B cell (primary cell): ENCODE results near the gene SLC45A2. TPM values are rescaled to one million over a fixed set of nuclear protein-coding genes. Genes with fewer than 3 reads are reported as not detected.

Source experiments
- ATAC-seq: fragments of 200-7000 bp; cut with Tn5 transposase; one replicate; pipeline ENCODE4 v1.10.0; 2021; ENCODE audit warnings: low read depth, mild to moderate bottlenecking, moderate number of reproducible peaks, moderate library complexity
- CTCF ChIA-PET: fragments of 350-600 bp; sonication (Branson Sonifier 250); formaldehyde crosslinking; loops from one replicate; lab custom pipeline; 2021; ENCODE audit warnings: antibody characterized with exemption, inconsistent platforms; lab: Charles Lee
- POLR2A ChIA-PET: fragments of 350-600 bp; sonication (Branson Sonifier 250); formaldehyde crosslinking; loops from one replicate; lab custom pipeline; 2021; ENCODE audit warnings: antibody characterized with exemption; lab: Charles Lee
- DNase-seq: peaks from one replicate; pipeline ENCODE4 v3.0.0; 2013
- H2AFZ ChIP-seq: 2 replicates; pipeline ENCODE4 v1.6.1; 2012; ENCODE audit warnings: mild to moderate bottlenecking, low read depth, low read length; ENCODE audit not compliant: insufficient read depth, poor library complexity, severe bottlenecking
- H3K27ac ChIP-seq, 2 donors: 1 replicate in 1 of 2; 2 replicates in 1 of 2; pipeline ENCODE4 v1.5.1; 2012 to 2013; ENCODE audit warnings: low read length in 2 of 2, mild to moderate bottlenecking in 2 of 2, moderate library complexity in 1 of 2
- H3K27me3 ChIP-seq, 4 experiments: fragments of 200-600 bp in 1 of 4; sonication (generic) in 1 of 4; replicated peaks in 1 of 4; 1 replicate in 2 of 4; 2 replicates in 2 of 4; pipeline versions ENCODE4 v1.6.1 to v1.7.0; 2013 to 2016; ENCODE audit warnings: low read length in 3 of 4, mild to moderate bottlenecking in 2 of 4, mixed read lengths in 1 of 4, moderate library complexity in 1 of 4; ENCODE audit not compliant: insufficient read depth in 4 of 4, control insufficient read depth in 3 of 4; ENCODE audit errors: control extremely low read depth in 1 of 4
- H3K36me3 ChIP-seq, 2 experiments: replicated peaks in 1 of 2; 1 replicate in 1 of 2; 2 replicates in 1 of 2; pipeline versions ENCODE4 v1.6.1 to v1.7.1; 2013; ENCODE audit warnings: low read length in 1 of 2; ENCODE audit not compliant: insufficient read depth in 2 of 2, control insufficient read depth in 1 of 2; ENCODE audit errors: control extremely low read depth in 1 of 2, extremely low read depth in 1 of 2
- H3K4me1 ChIP-seq, 2 donors: fragments of 200-600 bp in 1 of 2; sonication (generic) in 1 of 2; 1 replicate in 1 of 2; 2 replicates in 1 of 2; pipeline versions ENCODE4 v1.5.1 to v1.6.1; 2013 to 2017; ENCODE audit warnings: low read length in 2 of 2; ENCODE audit not compliant: control insufficient read depth in 2 of 2, insufficient read depth in 2 of 2
- H3K4me2 ChIP-seq: replicated peaks from 2 replicates; pipeline ENCODE3; 2012; ENCODE audit warnings: mild to moderate bottlenecking, low read depth, low read length; ENCODE audit not compliant: poor library complexity, severe bottlenecking
- H3K4me3 ChIP-seq, 5 experiments: fragments of 200-600 bp in 1 of 5; sonication (generic) in 1 of 5; 1 replicate in 3 of 5; 2 replicates in 2 of 5; pipeline versions ENCODE4 v1.5.1 to v1.7.0; 2011 to 2016; ENCODE audit warnings: low read length in 4 of 5, mild to moderate bottlenecking in 4 of 5, low read depth in 2 of 5, control low read depth in 1 of 5, moderate library complexity in 1 of 5; ENCODE audit not compliant: insufficient read depth in 1 of 5; ENCODE audit errors: control extremely low read depth in 1 of 5, extremely low read depth in 1 of 5
- H3K79me2 ChIP-seq: fragments of 200-600 bp; sonication (generic); one replicate; pipeline ENCODE4 v1.6.0; 2016; ENCODE audit warnings: low read length; ENCODE audit not compliant: control insufficient read depth, insufficient read depth
- H3K9ac ChIP-seq: fragments of 200-600 bp; sonication (generic); 2 replicates; pipeline ENCODE4 v1.6.1; 2017; ENCODE audit warnings: mild to moderate bottlenecking, low read length, moderate library complexity
- H3K9me3 ChIP-seq, 3 donors: one replicate each; pipeline versions ENCODE4 v1.6.1 to v1.7.1; 2013; ENCODE audit warnings: low read length in 2 of 3; ENCODE audit not compliant: control insufficient read depth in 2 of 3, insufficient read depth in 1 of 3; ENCODE audit errors: control extremely low read depth in 1 of 3
- H4K20me1 ChIP-seq: 2 replicates; pipeline ENCODE4 v1.6.0; 2012; ENCODE audit warnings: mild to moderate bottlenecking, low read length; ENCODE audit not compliant: insufficient read depth, control insufficient read depth, poor library complexity, severe bottlenecking
- H3K27ac Mint-ChIP-seq: one replicate; pipeline ENCODE4 v1.8.0; 2021; ENCODE audit warnings: mixed read lengths
- H3K27me3 Mint-ChIP-seq: one replicate; pipeline ENCODE4 v1.8.0; 2021; ENCODE audit warnings: mixed read lengths
- H3K4me1 Mint-ChIP-seq: one replicate; pipeline ENCODE4 v1.8.0; 2021; ENCODE audit warnings: mixed read lengths
- H3K4me3 Mint-ChIP-seq: one replicate; pipeline ENCODE4 v1.8.0; 2021; ENCODE audit warnings: mixed read lengths
- H3K9me3 Mint-ChIP-seq: one replicate; pipeline ENCODE4 v1.8.0; 2022; ENCODE audit warnings: mixed read lengths; ENCODE audit not compliant: insufficient read depth
- CTCF ChIP-seq: fragments of 200-600 bp; IDR thresholded peaks from one replicate; pipeline ENCODE4 v1.8.0; 2022; ENCODE audit warnings: antibody characterized with exemption, mild to moderate bottlenecking
- EZH2 ChIP-seq: IDR thresholded peaks from 2 replicates; pipeline ENCODE4 v1.6.1; 2012; ENCODE audit warnings: borderline replicate concordance, low read depth, mild to moderate bottlenecking, moderate library complexity, low read length; ENCODE audit not compliant: insufficient read depth, poor library complexity, severe bottlenecking
- WGBS: methylation state at CpG from one replicate; pipeline ENCODE4 v1.1.5; 2013; ENCODE audit warnings: missing lambda C conversion rate; ENCODE audit not compliant: insufficient coverage; 5-methylcytosine and 5-hydroxymethylcytosine counted together
- intact Hi-C: fragments of 100-400 bp; cut with micrococcal nuclease; formaldehyde crosslinking; loops from one replicate; pipeline ENCODE4 v1.10.0; 2022
- polyA plus RNA-seq: library from polyadenylated mRNA; depleted of rRNA; stranded (reverse); fragments of >200 nt; gene quantifications from 2 replicates; pipeline ENCODE4 v1.2.3, GENCODE V29; 2012
- total RNA-seq, 2 donors: library from RNA; stranded (reverse); fragments of 120-200 nt in 1 of 2; gene quantifications; 1 replicate in 1 of 2; 2 replicates in 1 of 2; pipeline versions ENCODE4 v1.2.3 to v1.2.4, GENCODE V29; 2013 to 2022

Gene SLC45A2
- total and polyA plus RNA-seq, 2 donors (not counting 1 experiment from before 2014, with no cell fraction given) = not detected

DNA sequence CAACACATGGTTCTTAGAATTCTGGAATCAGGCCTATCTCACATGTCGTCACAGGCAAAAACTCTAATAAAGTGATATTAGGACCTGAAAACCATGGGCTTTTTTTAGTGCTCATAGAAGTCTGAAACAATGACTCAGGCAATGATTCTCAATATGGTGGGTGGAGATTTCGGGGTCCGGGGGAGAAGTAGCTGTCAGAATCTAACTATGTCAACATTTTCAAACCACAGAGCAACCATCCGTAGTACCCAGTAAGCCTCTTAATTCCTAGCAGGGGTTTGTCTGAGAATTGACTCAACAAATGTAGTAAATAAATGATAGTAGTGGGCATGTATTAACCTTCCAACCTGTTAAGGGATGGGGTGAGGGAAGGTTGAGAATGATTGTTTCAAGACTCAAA is 20.7 kb upstream of the SLC45A2 start:
- no peaks in the 10 kb centered on the region for H4K20me1 ChIP-seq
- no peaks in the 10 kb centered on the region for H3K27me3 Mint-ChIP-seq
- ChIA-PET POLR2A (no interaction called here), CTCF (interaction anchor here (2.1 kb wide), 1 partner anchor 8 kb away, joined by 10 read pairs; no protein-coding TSS in a partner anchor)
- H3K4me3 Mint-ChIP-seq = no peak overlapping the region
- no peak overlapping the region for H3K4me2 ChIP-seq
- H3K9me3 ChIP-seq = no peaks in the 10 kb centered on the region
- WGBS = no CpG with 5 or more reads among the region's 4 CpGs
- no peak overlapping the region for H3K27ac Mint-ChIP-seq
- TF ChIP-seq CTCF (no peak), EZH2 (no peak)
- intact Hi-C loops = loop anchor here (5.0 kb wide), 2 partner anchors 912 to 1563 kb away; partner anchors contain the start of genes BRIX1, RAD1 and ZFR
- H3K27ac ChIP-seq = no peak overlapping the region
- DNase-seq (no peak), ATAC-seq (no peak)
- H3K27me3 ChIP-seq = no peaks in the 10 kb centered on the region
- H3K4me3 ChIP-seq = no peak overlapping the region
- no peak overlapping the region for H2AFZ ChIP-seq
- H3K36me3 ChIP-seq = peaks cover 6 to 11% of the 10 kb centered on the region in 2 experiments
- no peaks in the 10 kb centered on the region for H3K9me3 Mint-ChIP-seq
- peaks cover 6% of the 10 kb centered on the region for H3K79me2 ChIP-seq
- peaks cover 9 to 15% of the 10 kb centered on the region in 2 donors for H3K4me1 ChIP-seq
- H3K9ac ChIP-seq = no peak overlapping the region
- H3K4me1 Mint-ChIP-seq = peaks cover 22% of the 10 kb centered on the region

DNA sequence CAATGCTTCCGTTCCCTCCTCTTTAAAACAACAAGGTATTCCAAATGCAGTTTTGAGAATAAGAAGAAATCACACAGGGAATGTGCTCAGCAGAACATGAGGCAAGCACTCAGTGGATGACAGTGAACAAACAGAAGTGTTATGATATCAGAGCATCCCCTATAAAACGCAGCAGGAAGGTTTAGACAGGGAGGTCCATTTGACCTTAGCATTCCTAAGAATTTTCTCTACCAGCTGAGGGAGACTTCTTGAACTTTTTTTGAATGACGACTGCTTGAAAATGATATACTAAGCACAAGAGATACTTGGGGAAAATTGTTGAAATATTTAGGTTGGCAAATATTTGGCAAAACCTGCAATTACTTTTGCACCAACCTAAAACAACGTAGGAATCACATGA is 19.4 kb upstream of the SLC45A2 start:
- Histone ChIP-seq H3K9ac (no peak overlapping the region), H4K20me1 (no peaks in the 10 kb centered on the region), H2AFZ (no peak overlapping the region), H3K4me3 (no peak overlapping the region), H3K27me3 (no peaks in the 10 kb centered on the region), H3K79me2 (peaks cover 6% of the 10 kb centered on the region), H3K4me2 (no peak overlapping the region), H3K9me3 (no peaks in the 10 kb centered on the region), H3K4me1 (peaks cover 9 to 11% of the 10 kb centered on the region in 2 donors), H3K36me3 (peaks cover 8 to 11% of the 10 kb centered on the region in 2 experiments), H3K27ac (no peak overlapping the region)
- POLR2A ChIA-PET = no interaction called here
- TF ChIP-seq CTCF (no peak), EZH2 (no peak)
- intact Hi-C loops = no loop called here
- DNase-seq = no peak
- peaks cover 15% of the 10 kb centered on the region for H3K4me1 Mint-ChIP-seq
- no peak overlapping the region for H3K27ac Mint-ChIP-seq
- no peak overlapping the region for H3K4me3 Mint-ChIP-seq
- no peaks in the 10 kb centered on the region for H3K9me3 Mint-ChIP-seq
- no CpG with 5 or more reads among the region's 4 CpGs for WGBS
- no peaks in the 10 kb centered on the region for H3K27me3 Mint-ChIP-seq
- no peak for ATAC-seq
- CTCF ChIA-PET = no interaction called here
